Osteoblast (primary cell): ENCODE results near the gene MTA2. TPM values are rescaled to one million over a fixed set of nuclear protein-coding genes. Genes with fewer than 3 reads are reported as not detected.
"Not testable (repeated sequence)": the region's sequence is repeated elsewhere in the genome, so short reads cannot be mapped to it uniquely, and the experiment has no call there.

Experiments used
- DNase-seq: peaks from one replicate; pipeline ENCODE4 v3.0.0; 2011; ENCODE audit warnings: low spot score, mixed read lengths; ENCODE audit not compliant: insufficient read length; ENCODE audit errors: missing footprints
- H2AFZ ChIP-seq: 2 replicates; pipeline ENCODE4 v1.6.0; 2011; ENCODE audit warnings: mild to moderate bottlenecking, low read length
- H3K27ac ChIP-seq: 2 replicates; pipeline ENCODE4 v1.5.1; 2011; ENCODE audit warnings: mild to moderate bottlenecking, low read depth, low read length, moderate library complexity
- H3K27me3 ChIP-seq: 2 replicates; pipeline ENCODE4 v1.6.0; 2012; ENCODE audit warnings: mild to moderate bottlenecking, control low read depth, inconsistent platforms, low read length, moderate library complexity; ENCODE audit not compliant: insufficient read depth
- H3K36me3 ChIP-seq: 2 replicates; pipeline ENCODE4 v1.5.1; 2011; ENCODE audit warnings: mild to moderate bottlenecking, low read length, control low read depth, moderate library complexity; ENCODE audit not compliant: insufficient read depth
- H3K4me1 ChIP-seq: 2 replicates; pipeline ENCODE4 v1.5.1; 2011; ENCODE audit warnings: mild to moderate bottlenecking, low read length, control low read depth, moderate library complexity; ENCODE audit not compliant: insufficient read depth
- H3K4me2 ChIP-seq: 2 replicates; pipeline ENCODE4 v1.6.0; 2011; ENCODE audit warnings: mild to moderate bottlenecking, low read length; ENCODE audit not compliant: insufficient read depth
- H3K4me3 ChIP-seq: fragments of 200-600 bp; sonication (generic); 3 replicates; pipeline ENCODE4 v1.5.1; 2012; ENCODE audit warnings: mild to moderate bottlenecking, low read length, inconsistent platforms; ENCODE audit not compliant: insufficient read depth
- H3K79me2 ChIP-seq: 2 replicates; pipeline ENCODE4 v1.6.0; 2012; ENCODE audit warnings: mild to moderate bottlenecking, low read length, control low read depth, inconsistent platforms; ENCODE audit not compliant: insufficient read depth
- H3K9me3 ChIP-seq: 2 replicates; pipeline ENCODE4 v1.5.1; 2011; ENCODE audit warnings: low read depth, low read length, control low read depth
- H4K20me1 ChIP-seq: 2 replicates; pipeline ENCODE4 v1.6.0; 2012; ENCODE audit warnings: mild to moderate bottlenecking, low read length, control low read depth; ENCODE audit not compliant: insufficient read depth
- total RNA-seq: library from RNA; depleted of rRNA; stranded (reverse); fragments of >200 nt; gene quantifications from 2 replicates; pipeline ENCODE4 v1.2.3, GENCODE V29; 2012
- TF ChIP-seq, protein P1 (sequence below): IDR thresholded peaks from 2 replicates; pipeline ENCODE4 v1.5.1; 2011; ENCODE audit warnings: mild to moderate bottlenecking, low read depth, low read length, moderate library complexity; ENCODE audit errors: extremely low read depth

MTA2 gene
- total RNA-seq, 1 donor: 102 TPM

DNA sequence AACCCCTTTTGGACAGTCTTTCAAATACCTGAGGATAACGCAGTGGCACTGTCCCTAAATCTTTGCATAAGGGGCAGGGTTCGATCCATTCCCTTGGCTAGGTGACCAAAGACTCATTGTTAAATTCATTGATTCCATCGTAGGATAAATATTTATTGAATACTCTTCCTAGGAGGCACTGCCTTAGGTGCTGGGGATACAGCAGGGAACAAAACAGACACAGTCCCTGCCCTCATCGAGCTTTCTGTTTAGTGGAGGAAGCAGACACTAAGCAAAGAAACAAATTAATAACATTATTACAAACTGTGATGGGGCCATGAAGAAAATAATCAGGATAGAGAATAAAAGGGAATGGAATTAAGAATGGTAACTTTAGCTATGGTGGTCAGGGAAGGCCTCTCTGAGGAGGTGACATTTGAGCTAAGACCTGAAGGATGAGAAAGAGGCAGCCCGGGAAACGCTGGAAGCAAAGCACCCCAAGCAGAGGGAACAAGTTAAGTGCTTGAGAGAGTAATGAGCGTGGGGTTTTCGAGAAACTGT, 19.4 kb upstream of the MTA2 start:
- Histone ChIP-seq H3K4me1 (peaks cover 14% of the 10 kb centered on the region), H3K79me2 (peaks cover 15% of the 10 kb centered on the region), H3K36me3 (peaks cover 29% of the 10 kb centered on the region), H2AFZ (peak overlapping the region; percentile 76), H3K9me3 (no peaks in the 10 kb centered on the region), H3K4me2 (peak overlapping the region; percentile 92), H3K27me3 (no peaks in the 10 kb centered on the region), H4K20me1 (no peaks in the 10 kb centered on the region), H3K27ac (peak overlapping the region; percentile 63), H3K4me3 (peak overlapping the region; percentile 88)
- TF ChIP-seq, protein P1, sequence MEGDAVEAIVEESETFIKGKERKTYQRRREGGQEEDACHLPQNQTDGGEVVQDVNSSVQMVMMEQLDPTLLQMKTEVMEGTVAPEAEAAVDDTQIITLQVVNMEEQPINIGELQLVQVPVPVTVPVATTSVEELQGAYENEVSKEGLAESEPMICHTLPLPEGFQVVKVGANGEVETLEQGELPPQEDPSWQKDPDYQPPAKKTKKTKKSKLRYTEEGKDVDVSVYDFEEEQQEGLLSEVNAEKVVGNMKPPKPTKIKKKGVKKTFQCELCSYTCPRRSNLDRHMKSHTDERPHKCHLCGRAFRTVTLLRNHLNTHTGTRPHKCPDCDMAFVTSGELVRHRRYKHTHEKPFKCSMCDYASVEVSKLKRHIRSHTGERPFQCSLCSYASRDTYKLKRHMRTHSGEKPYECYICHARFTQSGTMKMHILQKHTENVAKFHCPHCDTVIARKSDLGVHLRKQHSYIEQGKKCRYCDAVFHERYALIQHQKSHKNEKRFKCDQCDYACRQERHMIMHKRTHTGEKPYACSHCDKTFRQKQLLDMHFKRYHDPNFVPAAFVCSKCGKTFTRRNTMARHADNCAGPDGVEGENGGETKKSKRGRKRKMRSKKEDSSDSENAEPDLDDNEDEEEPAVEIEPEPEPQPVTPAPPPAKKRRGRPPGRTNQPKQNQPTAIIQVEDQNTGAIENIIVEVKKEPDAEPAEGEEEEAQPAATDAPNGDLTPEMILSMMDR: no peak
- no peak for DNase-seq

DNA sequence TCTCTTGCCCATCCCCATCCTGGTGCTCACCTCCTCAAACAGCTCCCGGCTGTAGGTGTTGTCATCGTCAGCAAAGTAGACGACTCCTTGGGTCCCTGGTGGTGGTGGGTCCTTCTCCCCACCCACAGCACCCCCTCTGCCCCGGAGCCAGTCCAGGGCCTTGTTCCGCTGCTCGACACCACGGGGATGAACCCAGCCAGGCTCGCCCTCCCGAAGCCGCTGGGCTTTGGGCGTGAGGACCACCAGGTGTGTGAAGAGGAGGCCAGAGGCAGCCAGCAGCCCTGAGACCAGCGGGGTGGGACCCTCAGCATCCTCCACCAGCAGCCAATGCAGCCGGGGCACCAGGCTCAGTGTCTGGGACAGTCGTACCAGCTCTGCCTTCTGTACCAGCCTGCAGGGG, 15.3 kb upstream of the MTA2 start:
- not testable (repeated sequence) for H2AFZ ChIP-seq, H3K27me3 ChIP-seq

DNA sequence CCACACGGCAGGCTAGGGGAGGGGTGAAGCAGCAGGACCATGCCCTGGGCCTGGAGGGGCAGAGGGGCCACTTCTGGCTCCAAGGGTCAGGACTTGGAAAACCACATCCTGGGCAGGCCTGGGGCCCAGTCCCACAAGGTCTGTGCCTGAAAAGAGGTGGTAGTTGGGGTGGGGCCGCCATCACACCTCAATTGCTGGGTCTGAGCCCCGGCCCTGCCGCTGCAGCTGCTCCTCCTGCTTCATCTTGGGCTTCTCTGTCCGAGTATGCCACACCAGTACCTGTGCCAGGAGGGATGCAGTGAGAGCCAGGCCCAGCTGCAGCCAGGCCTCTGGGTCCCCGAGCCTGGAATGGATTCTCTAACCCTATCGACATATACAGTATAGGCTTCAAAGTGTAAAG, 13.9 kb upstream of the MTA2 start:
- H3K27ac ChIP-seq: no peak overlapping the region
- TF ChIP-seq, protein P1: no peak
- H3K9me3 ChIP-seq: no peaks in the 10 kb centered on the region
- H4K20me1 ChIP-seq: no peaks in the 10 kb centered on the region
- no peak overlapping the region for H3K4me2 ChIP-seq
- H3K4me3 ChIP-seq: no peak overlapping the region
- DNase-seq: no peak
- H3K79me2 ChIP-seq: peaks cover 19% of the 10 kb centered on the region
- H3K36me3 ChIP-seq: peaks cover 21% of the 10 kb centered on the region
- H3K27me3 ChIP-seq: no peaks in the 10 kb centered on the region
- no peak overlapping the region for H2AFZ ChIP-seq
- peaks cover 12% of the 10 kb centered on the region for H3K4me1 ChIP-seq

More for the DNA sequence above, 15.3 kb upstream of the MTA2 start:
- not testable (repeated sequence) for H3K27ac ChIP-seq, H3K4me3 ChIP-seq, H3K4me2 ChIP-seq, H3K4me1 ChIP-seq, H4K20me1 ChIP-seq, H3K9me3 ChIP-seq, DNase-seq
- Histone ChIP-seq H3K36me3 (peaks cover 18% of the 10 kb centered on the region), H3K79me2 (peaks cover 15% of the 10 kb centered on the region)

DNA sequence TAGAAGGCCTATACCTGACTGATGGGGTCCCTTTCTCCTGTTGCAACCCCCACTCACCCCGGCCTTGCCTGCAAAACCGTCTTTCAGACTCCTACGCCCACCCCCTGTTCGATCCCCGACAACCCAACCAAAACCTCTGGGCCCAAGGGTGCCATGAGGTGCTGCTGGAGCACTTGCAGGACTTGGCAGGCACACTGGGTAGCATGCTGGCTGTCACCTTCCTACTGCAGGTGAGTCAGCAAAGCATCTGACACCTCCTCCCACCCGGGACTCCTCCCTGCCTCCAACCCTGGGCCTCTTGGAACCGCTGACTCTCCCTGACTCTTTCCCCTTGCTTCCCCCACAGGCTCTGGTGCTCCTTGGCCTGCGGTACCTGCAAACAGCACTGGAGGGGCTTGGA, 12.6 kb upstream of the MTA2 start:
- Histone ChIP-seq H3K36me3 (peaks cover 26% of the 10 kb centered on the region), H3K9me3 (no peaks in the 10 kb centered on the region), H3K27ac (no peak overlapping the region), H4K20me1 (peaks cover 2% of the 10 kb centered on the region), H3K4me3 (no peak overlapping the region), H3K4me1 (peaks cover 11% of the 10 kb centered on the region), H2AFZ (no peak overlapping the region), H3K27me3 (no peaks in the 10 kb centered on the region), H3K4me2 (no peak overlapping the region), H3K79me2 (peaks cover 15% of the 10 kb centered on the region)
- TF ChIP-seq, protein P1: no peak
- DNase-seq: peak; percentile 71
